K562 (cell line): ENCODE results near the gene TMEM217. TPM values are rescaled to one million over a fixed set of nuclear protein-coding genes. Genes with fewer than 3 reads are reported as not detected.

Experiments used
- BRD4 ChIP-seq: fragments of 200-600 bp; sonication (generic); IDR thresholded peaks from 2 replicates; pipeline ENCODE4 v1.6.1; 2017; ENCODE audit warnings: inconsistent platforms
- C11orf30 ChIP-seq: fragments of 450-650 bp; IDR thresholded peaks from 2 replicates; pipeline ENCODE4 v1.6.1; 2016; ENCODE audit warnings: low read depth, mild to moderate bottlenecking
- CCAR2 ChIP-seq: fragments of 200-400 bp; formaldehyde crosslinking; IDR thresholded peaks from 2 replicates; pipeline ENCODE4 v1.6.1; 2017; ENCODE audit warnings: mild to moderate bottlenecking, low read depth, low read length
- CLOCK ChIP-seq: fragments of 250-450 bp; sonication (Bioruptor Pico); IDR thresholded peaks from 2 replicates; pipeline ENCODE4 v1.4.0; 2020; ENCODE audit warnings: mild to moderate bottlenecking, moderate library complexity, borderline replicate concordance
- E2F1 ChIP-seq: sonication (generic); formaldehyde crosslinking; IDR thresholded peaks from 2 replicates; pipeline ENCODE4 v1.8.1; 2023; ENCODE audit warnings: mild to moderate bottlenecking, missing genetic modification reagents, moderate library complexity
- GTF2A2 ChIP-seq: IDR thresholded peaks from 2 replicates; pipeline ENCODE4 v1.6.1; 2016; ENCODE audit warnings: mild to moderate bottlenecking, missing genetic modification characterization, missing compliant biosample characterization
- HDAC1 ChIP-seq, 2 experiments: fragments of 450-650 bp; IDR thresholded peaks; 2 replicates each; pipeline ENCODE4 v1.6.1; 2016 to 2017; ENCODE audit warnings: inconsistent platforms in 1 of 2, mild to moderate bottlenecking in 1 of 2, moderate library complexity in 1 of 2
- HSF4 ChIP-seq: fragments of 250-450 bp; sonication (Bioruptor Pico); IDR thresholded peaks from 2 replicates; pipeline ENCODE4 v2.1.2; 2022; ENCODE audit warnings: mild to moderate bottlenecking, moderate library complexity, borderline replicate concordance
- IFI16 ChIP-seq: fragments of 250-450 bp; sonication (Bioruptor Pico); IDR thresholded peaks from 2 replicates; pipeline ENCODE4 v2.1.2; 2022; ENCODE audit warnings: mild to moderate bottlenecking, inconsistent platforms
- IRF2 ChIP-seq: sonication (generic); formaldehyde crosslinking; IDR thresholded peaks from 2 replicates; pipeline ENCODE4 v1.8.1; 2022; ENCODE audit warnings: mild to moderate bottlenecking, missing genetic modification reagents
- MTA3 ChIP-seq: fragments of 450-650 bp; formaldehyde crosslinking; IDR thresholded peaks from 2 replicates; pipeline ENCODE4 v1.6.1; 2017; ENCODE audit warnings: mild to moderate bottlenecking, borderline replicate concordance
- PHTF2 ChIP-seq: fragments of 250-450 bp; sonication (Bioruptor Pico); IDR thresholded peaks from 2 replicates; pipeline ENCODE4 v1.5.0; 2021; ENCODE audit warnings: mild to moderate bottlenecking
- RBM25 ChIP-seq: fragments of 200-400 bp; formaldehyde crosslinking; IDR thresholded peaks from 2 replicates; pipeline ENCODE4 v1.6.1; 2018; ENCODE audit warnings: low read length, low read depth, moderate library complexity; ENCODE audit not compliant: severe bottlenecking
- SIN3A ChIP-seq, 2 experiments: fragments of 150-350 bp in 1 of 2; IDR thresholded peaks; 2 replicates each; pipeline ENCODE4 v1.6.1; 2011 to 2016; ENCODE audit warnings: borderline replicate concordance in 2 of 2, low read depth in 2 of 2, low read length in 2 of 2, mild to moderate bottlenecking in 2 of 2, moderate library complexity in 2 of 2; ENCODE audit not compliant: control insufficient read depth in 1 of 2
- SIRT6 ChIP-seq: IDR thresholded peaks from one replicate; pipeline ENCODE4 v1.6.1; 2012; ENCODE audit warnings: low read depth, mild to moderate bottlenecking, control low read depth, inconsistent platforms, low read length, moderate library complexity
- THRA ChIP-seq: fragments of 450-650 bp; IDR thresholded peaks from 2 replicates; pipeline ENCODE4 v1.6.1; 2017; ENCODE audit warnings: mild to moderate bottlenecking, moderate library complexity
- ZBTB17 ChIP-seq: fragments of 450-650 bp; formaldehyde crosslinking; IDR thresholded peaks from 2 replicates; pipeline ENCODE4 v1.4.0; 2020; ENCODE audit warnings: mild to moderate bottlenecking
- ZFX ChIP-seq: sonication (generic); formaldehyde crosslinking; IDR thresholded peaks from 2 replicates; pipeline ENCODE4 v1.8.0; 2022; ENCODE audit warnings: mild to moderate bottlenecking, missing genetic modification reagents, moderate library complexity
- ZNF398 ChIP-seq: fragments of 250-450 bp; sonication (Bioruptor Pico); IDR thresholded peaks from 2 replicates; pipeline ENCODE4 v1.8.0; 2021; ENCODE audit warnings: moderate library complexity, mild to moderate bottlenecking, inconsistent platforms
- ZNF655 ChIP-seq: fragments of 250-450 bp; sonication (Bioruptor Pico); IDR thresholded peaks from 2 replicates; pipeline ENCODE4 v1.5.0; 2021
- polyA plus RNA-seq, 8 experiments: library from polyadenylated mRNA; depleted of rRNA in 4 of 8; stranded (reverse) in 5 of 8; unstranded in 3 of 8; fragments of >200 nt; fragmentation: Nextera tagmentation in 2 of 8; fragmentation: Illumina TruSeq in 1 of 8; extraction: Ambion mirVana in 2 of 8; extraction: Trizol in 1 of 8; gene quantifications; 2 replicates each; pipeline versions ENCODE4 v1.2.1 to v1.2.3, GENCODE V29; 2011 to 2014; ENCODE audit warnings: inconsistent platforms in 1 of 8, missing spikeins in 1 of 8
- total RNA-seq, 7 experiments: library from RNA; depleted of rRNA in 6 of 7; stranded (reverse); fragments of >200 nt in 6 of 7; fragmentation: Illumina TruSeq in 2 of 7; extraction: Trizol in 2 of 7; gene quantifications; 2 replicates each; pipeline versions ENCODE4 v1.2.1 to v1.2.3, GENCODE V29; 2011 to 2021; ENCODE audit warnings: low replicate concordance in 1 of 7

TMEM217 gene
- total and polyA plus RNA-seq, 9 of the 15 experiments (the other 6 are each of a cell fraction or from before 2014, with no cell fraction given) = 1.3 to 8.0 (median 1.9) TPM

- TF ChIP-seq CCAR2 (no peak), BRD4 (no peak), THRA (no peak), ZFX (CRISPR knock-in tag) (0 out of 2 replicates have a peak, but pooled peaks have one; percentile 2), SIN3A (IDR thresholded peaks at IDR 0.05; ENCODE audit: borderline replicate concordance in 2 of 2, control insufficient read depth in 1 of 2, low read depth in 2 of 2, low read length in 2 of 2) (no peak), MTA3 (no peak), GTF2A2 (tag) (no peak), SIRT6 (no peak), CLOCK (CRISPR knock-in tag) (no peak), IFI16 (CRISPR knock-in tag) (no peak), C11orf30 (peak; percentile 16; the same call in 1 of the 2 replicates), ZNF398 (CRISPR knock-in tag) (no peak), ZNF655 (no peak), IRF2 (CRISPR knock-in tag) (peak; percentile 5; the same call in 1 of the 2 replicates), E2F1 (CRISPR knock-in tag) (no peak; the same call in 1 of the 2 replicates), HSF4 (0 out of 2 replicates have a peak, but pooled peaks have one; percentile 60), ZBTB17 (CRISPR knock-in tag) (no peak), HDAC1 (IDR thresholded peaks at IDR 0.05) (peak in 1 of 2 experiments; percentile 38; a peak in 1 of 4 replicates), PHTF2 (no peak), RBM25 (peak; percentile 69)
These were observed 45.2 kb upstream of the TMEM217 start (continued) for GRCh38 chr6:37303091-37303660.
